ENCODE data around the gene ALKBH3.

The ALKBH3 gene

GRCh38 chr11:43942662-43943371 lies 62.2 kb downstream of the ALKBH3 start:
- Histone ChIP-seq H3K9ac (ENCODE audit: insufficient read length, low read depth) (peak overlapping the region; percentile 94), H3K36me3 (ENCODE audit: insufficient read depth, insufficient read length, low read length) (no peaks in the 10 kb centered on the region), H3K9me3 (ENCODE audit: insufficient read depth, low read length) (no peaks in the 10 kb centered on the region), H3K27me3 (ENCODE audit: insufficient read depth, insufficient read length) (peaks cover 35% of the 10 kb centered on the region), H3K4me3 (ENCODE audit: insufficient read length, low read depth) (peak overlapping the region; percentile 94), H3K4me1 (ENCODE audit: insufficient read depth, insufficient read length) (peaks cover 14% of the 10 kb centered on the region)
- no peak for DNase-seq (ENCODE audit: low read depth, low spot score)
- TF ChIP-seq SUZ12 (IDR thresholded peaks at IDR 0.05; ENCODE audit: extremely low read depth, insufficient read depth, insufficient read length): no peak
- no peak for TF ChIP-seq ZNF274 (IDR thresholded peaks at IDR 0.05; ENCODE audit: low read depth, low read length)
- TF ChIP-seq YY1 (IDR thresholded peaks at IDR 0.05; ENCODE audit: insufficient read depth, insufficient read length): no peak

- peak overlapping the region; percentile 94 for H3K9ac ChIP-seq (ENCODE audit: insufficient read length, low read depth)
- H3K27me3 ChIP-seq (ENCODE audit: insufficient read depth, insufficient read length): peaks cover 35% of the 10 kb centered on the region
- peaks cover 16% of the 10 kb centered on the region for H3K4me1 ChIP-seq (ENCODE audit: insufficient read depth, insufficient read length)
- no peaks in the 10 kb centered on the region for H3K9me3 ChIP-seq (ENCODE audit: insufficient read depth, low read length)
- TF ChIP-seq SUZ12 (IDR thresholded peaks at IDR 0.05; ENCODE audit: extremely low read depth, insufficient read depth, insufficient read length) (no peak), YY1 (IDR thresholded peaks at IDR 0.05; ENCODE audit: insufficient read depth, insufficient read length) (no peak), ZNF274 (IDR thresholded peaks at IDR 0.05; ENCODE audit: low read depth, low read length) (no peak)
- H3K4me3 ChIP-seq (ENCODE audit: insufficient read length, low read depth): peak overlapping the region; percentile 94
- DNase-seq (ENCODE audit: low read depth, low spot score): no peak
- no peaks in the 10 kb centered on the region for H3K36me3 ChIP-seq (ENCODE audit: insufficient read depth, insufficient read length, low read length)
These were observed 62.8 kb downstream of the ALKBH3 start for GRCh38 chr11:43943372-43943930.

- peaks cover 35% of the 10 kb centered on the region for H3K27me3 ChIP-seq (ENCODE audit: insufficient read depth, insufficient read length)
- peak overlapping the region; percentile 94 for H3K9ac ChIP-seq (ENCODE audit: insufficient read length, low read depth)
- peak overlapping the region; percentile 94 for H3K4me3 ChIP-seq (ENCODE audit: insufficient read length, low read depth)
- no peak for DNase-seq (ENCODE audit: low read depth, low spot score)
- no peaks in the 10 kb centered on the region for H3K9me3 ChIP-seq (ENCODE audit: insufficient read depth, low read length)
- H3K4me1 ChIP-seq (ENCODE audit: insufficient read depth, insufficient read length): peaks cover 20% of the 10 kb centered on the region
- H3K36me3 ChIP-seq (ENCODE audit: insufficient read depth, insufficient read length, low read length): no peaks in the 10 kb centered on the region
- TF ChIP-seq SUZ12 (IDR thresholded peaks at IDR 0.05; ENCODE audit: extremely low read depth, insufficient read depth, insufficient read length): peak; percentile 48
- no peak for TF ChIP-seq YY1 (IDR thresholded peaks at IDR 0.05; ENCODE audit: insufficient read depth, insufficient read length)
These were observed 63.5 kb downstream of the ALKBH3 start for GRCh38 chr11:43943931-43944751.

- Histone ChIP-seq H3K4me3 (ENCODE audit: insufficient read length, low read depth) (peak overlapping the region; percentile 94), H3K9me3 (ENCODE audit: insufficient read depth, low read length) (no peaks in the 10 kb centered on the region), H3K27me3 (ENCODE audit: insufficient read depth, insufficient read length) (peaks cover 35% of the 10 kb centered on the region), H3K9ac (ENCODE audit: insufficient read length, low read depth) (no peak overlapping the region), H3K4me1 (ENCODE audit: insufficient read depth, insufficient read length) (peaks cover 21% of the 10 kb centered on the region), H3K36me3 (ENCODE audit: insufficient read depth, insufficient read length, low read length) (no peaks in the 10 kb centered on the region)
- no peak for TF ChIP-seq YY1 (IDR thresholded peaks at IDR 0.05; ENCODE audit: insufficient read depth, insufficient read length)
- DNase-seq (ENCODE audit: low read depth, low spot score): no peak
These were observed 64.2 kb downstream of the ALKBH3 start for GRCh38 chr11:43944761-43945311.

- TF ChIP-seq YY1 (IDR thresholded peaks at IDR 0.05; ENCODE audit: insufficient read depth, insufficient read length) (no peak), ZNF274 (IDR thresholded peaks at IDR 0.05; ENCODE audit: low read depth, low read length) (no peak), SUZ12 (IDR thresholded peaks at IDR 0.05; ENCODE audit: extremely low read depth, insufficient read depth, insufficient read length) (no peak)
- no peak for DNase-seq (ENCODE audit: low read depth, low spot score)
- peaks cover 23% of the 10 kb centered on the region for H3K27me3 ChIP-seq (ENCODE audit: insufficient read depth, insufficient read length)
- H3K36me3 ChIP-seq (ENCODE audit: insufficient read depth, insufficient read length, low read length): no peaks in the 10 kb centered on the region
- H3K9ac ChIP-seq (ENCODE audit: insufficient read length, low read depth): no peak overlapping the region
- peaks cover 25% of the 10 kb centered on the region for H3K4me1 ChIP-seq (ENCODE audit: insufficient read depth, insufficient read length)
- no peak overlapping the region for H3K4me3 ChIP-seq (ENCODE audit: insufficient read length, low read depth)
- H3K9me3 ChIP-seq (ENCODE audit: insufficient read depth, low read length): no peaks in the 10 kb centered on the region; the same call in 1 of the 2 replicates
These were observed 66.4 kb downstream of the ALKBH3 start for GRCh38 chr11:43947003-43947500.

GRCh38 chr11:43947815-43948214 lies 67.2 kb downstream of the ALKBH3 start:
- DNase-seq (ENCODE audit: low read depth, low spot score): no peak
- no peak overlapping the region for H3K9ac ChIP-seq (ENCODE audit: insufficient read length, low read depth)
- peaks cover 25% of the 10 kb centered on the region for H3K4me1 ChIP-seq (ENCODE audit: insufficient read depth, insufficient read length)
- peaks cover 23% of the 10 kb centered on the region for H3K27me3 ChIP-seq (ENCODE audit: insufficient read depth, insufficient read length)
- no peaks in the 10 kb centered on the region; the same call in 1 of the 2 replicates for H3K9me3 ChIP-seq (ENCODE audit: insufficient read depth, low read length)
- H3K4me3 ChIP-seq (ENCODE audit: insufficient read length, low read depth): no peak overlapping the region
- no peaks in the 10 kb centered on the region for H3K36me3 ChIP-seq (ENCODE audit: insufficient read depth, insufficient read length, low read length)
- TF ChIP-seq SUZ12 (IDR thresholded peaks at IDR 0.05; ENCODE audit: extremely low read depth, insufficient read depth, insufficient read length) (no peak), YY1 (IDR thresholded peaks at IDR 0.05; ENCODE audit: insufficient read depth, insufficient read length) (no peak), ZNF274 (IDR thresholded peaks at IDR 0.05; ENCODE audit: low read depth, low read length) (no peak)

All from NT2/D1 (cell line).